Activated CD8-positive, alpha-beta memory T cell treated with anti-CD3 and anti-CD28 coated beads, Interleukin-2, amount 50 U/mL, for 24 hours (primary cell): ENCODE data around the gene RFX3.
A peak's percentile ranks its signal among the peaks of the same experiment; 100 is the strongest.

ENCODE experiments used
- DNase-seq: peaks from one replicate; pipeline ENCODE4 v3.0.0-alpha.2; 2020; ENCODE audit errors: extremely low read depth

RFX3 gene

DNA sequence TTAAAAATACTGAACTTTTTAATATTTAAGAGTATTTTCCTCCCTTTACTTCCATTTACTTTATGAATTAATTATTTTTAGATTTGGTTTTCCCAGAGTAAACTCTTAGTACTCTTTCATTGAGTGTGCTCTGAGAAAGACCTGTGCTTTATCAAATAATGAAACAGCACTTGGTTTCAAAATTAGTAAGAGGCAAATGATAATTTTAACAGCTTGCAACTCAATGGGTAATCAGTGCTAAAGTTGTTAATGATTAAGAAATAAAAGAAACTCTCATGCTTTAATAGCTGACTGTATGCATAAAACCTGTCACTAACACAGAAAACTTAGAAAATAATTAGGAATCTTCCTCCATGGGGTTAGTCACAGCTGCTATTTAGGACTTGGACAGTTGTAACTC is 244.4 kb downstream of the RFX3 start:
- DNase-seq = no peak

DNA sequence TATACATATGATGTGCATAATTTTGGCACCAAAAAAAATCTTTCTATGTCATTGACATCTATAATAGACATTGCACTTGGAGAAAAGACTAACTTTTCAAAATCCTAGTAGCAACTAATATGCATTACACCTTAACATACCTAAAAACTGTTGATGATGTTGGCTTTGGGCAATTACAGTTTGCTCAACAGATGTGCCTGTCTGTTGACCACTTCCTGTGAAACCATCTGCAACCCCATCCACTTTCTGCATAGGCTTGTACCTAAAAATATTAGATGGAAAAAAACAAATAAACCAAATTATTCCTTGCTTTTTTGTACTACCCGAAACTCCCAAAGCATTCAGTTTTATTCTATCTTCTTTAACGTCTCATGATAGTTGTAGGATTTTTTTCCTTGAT is 248.6 kb downstream of the RFX3 start:
- DNase-seq = no peak

DNA sequence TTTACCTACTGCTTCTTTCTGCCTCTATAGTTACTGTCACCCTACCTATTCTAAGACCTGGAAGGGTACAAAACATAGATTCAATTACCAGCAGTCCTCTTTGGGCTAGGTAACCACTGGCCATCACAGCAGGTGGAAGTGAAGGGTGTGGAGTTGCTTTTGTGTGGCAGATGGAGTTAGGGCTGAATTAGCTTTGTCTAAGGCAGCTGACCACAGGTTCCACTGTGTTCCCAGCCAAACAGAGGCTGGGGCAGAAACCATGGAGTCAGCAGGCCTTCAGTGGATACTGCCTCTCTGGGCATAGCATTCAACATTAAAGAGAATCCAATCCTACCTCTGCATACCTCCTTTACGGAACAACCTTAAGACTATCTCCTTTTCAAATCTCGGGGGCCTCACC is 254.2 kb downstream of the RFX3 start:
- no peak for DNase-seq

DNA sequence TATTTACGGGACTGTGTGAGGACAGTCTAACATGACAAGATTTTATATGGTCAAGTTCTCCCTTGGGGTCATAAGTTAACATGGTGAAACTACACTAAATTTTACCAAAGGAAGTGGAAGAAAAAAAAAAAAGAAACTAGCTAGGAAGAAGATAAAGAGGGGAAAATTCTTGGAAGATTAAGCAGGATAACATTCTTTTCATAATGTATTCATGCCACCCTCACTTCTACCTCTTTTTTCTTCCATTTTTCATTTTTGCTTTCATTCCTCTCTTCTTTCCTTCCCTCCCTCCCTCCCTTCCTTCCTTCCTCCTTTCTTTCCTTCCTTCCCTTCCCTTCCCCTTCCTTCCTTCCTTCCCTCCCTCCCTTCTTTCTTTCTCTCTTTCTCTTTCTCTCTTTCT is 254.6 kb downstream of the RFX3 start:
- DNase-seq = no peak

DNA sequence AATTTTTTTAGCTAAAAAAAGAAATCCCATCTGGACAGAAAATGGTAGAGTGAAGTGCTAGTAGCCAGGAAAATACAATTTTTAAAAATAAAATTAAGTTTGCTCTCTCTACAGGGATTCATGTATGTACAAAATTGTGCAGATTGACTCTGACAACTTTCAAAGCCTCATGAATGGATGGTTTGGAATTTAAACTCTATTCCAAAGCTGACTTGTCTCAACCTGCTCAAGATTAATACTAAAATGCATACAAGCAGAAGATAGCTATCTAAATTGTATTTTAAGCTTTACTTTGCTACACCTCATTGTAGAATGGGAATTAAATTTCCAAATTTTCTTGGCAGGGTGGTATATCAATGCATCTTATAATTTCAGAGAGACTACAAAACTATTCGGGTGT is 257.6 kb downstream of the RFX3 start:
- DNase-seq = no peak

DNA sequence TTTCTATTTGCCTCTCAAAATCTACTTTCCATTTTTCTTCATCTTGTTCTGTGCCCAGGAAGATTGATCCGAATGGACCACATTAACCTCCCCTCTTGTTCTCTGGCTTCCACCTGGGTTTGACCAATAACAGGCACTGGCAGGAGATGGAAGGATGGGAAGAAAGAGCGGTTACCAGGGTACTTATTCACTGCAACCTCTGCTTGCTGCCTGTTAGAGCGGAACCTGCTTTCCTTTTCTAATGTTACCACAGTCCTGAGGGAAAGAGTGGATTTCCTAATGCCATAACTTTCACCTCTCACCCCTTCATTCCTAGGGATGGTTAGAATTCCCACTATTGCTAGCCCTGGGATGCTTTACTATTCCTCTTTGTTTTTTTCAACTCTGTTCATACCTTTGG is 262.1 kb downstream of the RFX3 start:
- no peak for DNase-seq

DNA sequence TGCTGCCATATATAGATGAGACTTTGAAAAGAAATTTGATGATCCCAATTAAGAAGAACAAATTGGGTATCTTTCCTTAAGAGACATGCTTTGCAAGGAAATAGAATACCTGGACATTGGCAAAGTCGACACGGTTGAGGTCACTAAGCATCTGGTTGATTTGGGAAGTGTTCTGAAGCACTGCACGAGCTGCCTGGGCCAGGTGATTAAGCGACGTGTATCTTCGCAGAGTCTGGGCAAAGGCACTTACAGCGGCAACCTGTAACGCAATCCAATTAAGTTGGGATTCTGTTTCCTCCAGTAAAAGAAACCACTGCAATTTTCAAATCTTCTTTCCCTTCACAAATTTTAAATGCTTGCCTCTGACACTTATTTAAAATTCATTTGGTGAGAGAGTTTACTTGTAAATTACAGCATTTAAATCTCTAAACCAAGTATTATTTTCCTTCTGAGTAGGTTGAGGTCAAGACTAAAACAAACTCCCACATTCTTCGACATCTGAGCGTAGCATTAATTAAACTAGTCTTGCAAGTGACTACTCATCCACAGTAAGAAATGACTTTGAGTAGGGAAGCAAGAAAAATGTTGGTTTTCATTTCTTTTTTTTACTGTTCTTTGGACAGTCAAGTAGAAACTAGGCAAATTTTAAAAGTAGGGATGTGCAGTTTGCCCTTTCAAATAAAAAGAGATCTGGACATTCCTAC is 262.8 kb downstream of the RFX3 start:
- no peak for DNase-seq

DNA sequence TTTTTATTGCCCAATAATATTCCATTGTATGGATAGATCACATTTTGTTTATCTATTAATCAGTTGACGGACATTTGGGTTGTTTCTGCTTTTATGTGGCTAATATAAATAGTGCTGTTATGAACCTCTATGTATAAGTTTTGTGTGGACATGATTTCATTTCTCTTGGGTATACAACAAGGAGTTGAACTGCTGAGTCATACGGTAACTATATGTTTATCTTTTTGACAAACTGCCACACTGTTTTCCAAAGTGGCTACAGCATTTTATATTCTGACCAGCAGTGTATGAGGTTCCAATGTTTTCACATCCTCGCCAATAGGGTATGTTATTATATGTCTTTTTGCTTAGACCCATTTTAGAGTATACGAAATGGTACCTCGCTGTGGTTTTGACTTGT is 264.3 kb downstream of the RFX3 start:
- DNase-seq = no peak

DNA sequence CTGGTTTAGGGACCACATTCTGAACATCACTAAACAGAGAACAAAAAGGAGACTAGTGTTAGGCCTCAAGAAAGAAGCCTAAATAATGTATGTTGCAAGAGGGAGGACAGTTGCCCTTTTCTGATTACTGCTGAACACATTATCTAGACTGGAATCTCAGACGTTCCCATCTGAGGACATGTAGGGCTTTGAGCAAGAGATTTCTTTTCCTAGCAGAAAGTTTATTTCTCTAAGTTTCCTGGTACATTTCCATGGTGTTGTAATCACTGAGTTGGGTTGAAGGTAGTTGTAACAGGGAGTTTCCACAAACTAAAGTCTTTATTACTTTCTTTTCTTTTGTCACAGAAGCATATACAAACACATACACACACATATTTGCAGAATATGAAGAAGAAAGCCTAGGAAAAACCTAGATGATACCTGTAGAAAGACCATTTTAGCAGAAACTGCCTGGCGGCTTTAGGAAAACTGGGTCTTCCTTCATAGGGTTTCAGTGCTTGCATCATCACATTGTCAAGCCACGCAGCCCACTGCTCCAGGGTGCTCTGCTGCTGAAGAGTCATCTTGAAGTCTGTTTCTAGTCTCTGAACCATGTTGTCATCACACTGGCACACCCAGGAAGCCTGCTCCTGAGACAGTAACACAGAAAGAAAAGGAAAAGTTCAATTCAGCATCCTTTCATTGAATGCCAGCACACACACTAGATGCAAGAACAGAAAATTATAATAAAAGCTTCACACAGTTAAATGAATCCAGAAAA is 269.1 kb downstream of the RFX3 start:
- no peak for DNase-seq

DNA sequence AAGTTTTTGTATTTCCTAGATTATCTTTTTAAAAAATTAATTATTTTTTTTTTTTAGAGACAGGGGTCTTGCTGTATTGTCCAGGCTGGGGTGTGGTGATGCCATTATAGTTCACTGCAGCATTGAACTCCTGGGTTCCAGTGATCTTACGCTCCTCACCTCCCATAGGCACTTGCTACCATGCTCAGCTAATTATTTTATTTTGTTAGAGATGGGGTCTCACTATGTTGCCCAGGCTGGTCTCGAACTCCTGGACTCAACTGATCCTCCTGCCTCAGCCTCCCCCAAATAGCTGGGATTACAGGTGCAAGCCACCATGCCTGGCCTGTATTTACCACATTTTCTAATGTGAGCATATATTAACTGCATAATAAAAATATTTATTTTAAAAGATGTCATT is 274.5 kb downstream of the RFX3 start:
- no peak for DNase-seq

DNA sequence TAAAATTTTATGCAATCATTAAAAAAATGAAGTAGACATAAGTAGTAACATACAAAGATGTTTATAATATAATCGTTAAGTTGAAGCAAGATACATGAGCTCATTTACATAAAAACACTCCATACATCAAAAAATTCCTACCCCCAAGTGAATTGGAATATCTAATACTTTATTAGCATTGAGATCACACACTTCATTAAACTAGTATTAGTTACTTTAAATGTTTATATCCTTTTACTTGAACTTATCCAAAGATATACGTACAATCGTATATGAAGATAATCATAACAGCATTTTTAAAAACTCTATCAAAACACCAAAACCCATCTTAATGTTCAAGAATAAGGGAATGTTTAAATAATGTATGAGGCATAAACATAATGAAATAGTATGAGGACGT is 275.1 kb downstream of the RFX3 start:
- DNase-seq = no peak

DNA sequence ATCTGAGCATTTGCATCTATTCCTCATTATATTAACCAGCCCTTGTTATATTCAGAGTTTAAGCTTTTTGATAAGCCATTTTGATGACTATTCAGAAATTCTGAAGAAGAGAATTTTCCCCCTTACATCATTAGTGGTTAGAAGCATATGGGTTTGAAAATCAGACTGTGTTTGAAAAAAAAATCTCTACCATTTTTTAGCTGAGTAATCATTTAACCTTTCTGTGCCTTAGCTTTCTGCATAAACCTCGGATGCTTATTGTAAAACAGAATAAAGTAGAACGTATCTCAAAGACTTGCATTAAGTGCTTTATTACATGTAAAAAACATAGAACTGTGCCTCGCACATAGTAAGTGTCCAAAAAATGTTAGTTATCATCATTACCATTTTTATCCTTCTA is 278.6 kb downstream of the RFX3 start:
- no peak for DNase-seq

DNA sequence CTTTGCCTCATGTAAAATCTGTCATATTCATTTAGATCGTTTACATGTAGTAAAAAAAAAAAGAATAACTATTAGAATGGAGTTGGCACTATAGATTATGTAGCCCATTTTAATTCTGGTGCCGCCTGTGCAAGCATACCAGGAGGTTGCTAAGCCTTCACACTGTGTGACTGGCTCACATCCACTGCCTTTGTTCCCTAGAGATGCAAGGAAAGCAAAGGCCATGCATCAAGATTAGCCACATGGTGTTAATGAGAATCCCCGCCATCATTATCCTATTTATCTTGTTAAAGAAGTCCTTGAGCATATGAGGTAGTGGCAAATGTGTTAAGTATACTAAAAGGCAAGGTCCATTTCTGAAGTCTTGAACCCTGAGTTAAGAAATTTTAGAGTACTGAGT is 279.6 kb downstream of the RFX3 start:
- DNase-seq = no peak

DNA sequence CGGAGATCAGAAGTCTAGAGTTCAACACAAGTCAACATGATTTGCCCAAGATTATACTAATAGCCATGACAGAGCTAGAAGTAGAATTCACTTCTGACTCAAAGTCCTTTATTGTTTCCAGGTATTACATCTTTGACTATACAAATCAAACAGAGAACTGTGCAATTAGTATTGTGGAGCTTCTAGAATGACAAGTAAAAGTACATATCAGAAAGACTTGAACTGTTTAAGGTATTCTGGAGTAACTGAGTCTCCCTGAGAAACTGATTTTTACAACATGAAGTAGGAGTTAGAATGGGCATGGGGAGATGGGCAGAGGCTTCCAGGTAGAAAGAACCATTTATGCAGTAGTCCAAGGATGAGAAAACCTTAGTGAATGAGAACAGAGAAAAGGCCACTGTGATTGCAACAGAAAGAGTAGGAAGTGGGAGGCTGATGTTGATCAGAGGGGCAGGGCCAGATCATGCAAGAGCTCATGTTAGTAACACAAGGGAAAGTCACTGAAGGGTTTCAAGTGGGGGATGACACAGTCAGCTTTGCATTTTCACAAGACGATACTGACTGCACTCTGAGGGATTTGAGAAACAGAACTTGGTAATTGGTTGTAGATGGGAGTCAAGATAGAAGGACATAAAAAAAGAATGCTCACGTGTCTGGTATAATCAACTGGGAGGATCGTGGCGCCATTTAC is 280.7 kb downstream of the RFX3 start:
- no peak for DNase-seq

DNA sequence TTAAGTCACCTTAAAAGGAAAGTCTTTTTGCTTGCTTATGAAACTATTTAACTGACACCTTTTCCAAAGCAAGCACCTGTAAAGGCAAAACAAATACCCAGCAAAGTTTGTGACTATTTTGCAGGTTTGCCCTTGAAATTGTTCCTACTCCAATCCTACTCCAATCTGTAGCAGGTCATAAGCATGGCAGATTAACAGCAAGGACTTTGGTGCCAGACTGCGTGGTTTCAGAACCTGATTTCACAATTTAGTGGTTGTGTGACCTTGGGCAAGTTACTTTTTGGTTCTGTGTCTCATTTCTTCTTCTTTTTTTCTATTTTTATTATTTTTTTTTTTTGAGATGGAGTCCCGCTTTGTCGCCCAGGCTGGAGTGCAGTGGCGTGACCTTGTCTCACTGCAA is 282.1 kb downstream of the RFX3 start:
- no peak for DNase-seq

DNA sequence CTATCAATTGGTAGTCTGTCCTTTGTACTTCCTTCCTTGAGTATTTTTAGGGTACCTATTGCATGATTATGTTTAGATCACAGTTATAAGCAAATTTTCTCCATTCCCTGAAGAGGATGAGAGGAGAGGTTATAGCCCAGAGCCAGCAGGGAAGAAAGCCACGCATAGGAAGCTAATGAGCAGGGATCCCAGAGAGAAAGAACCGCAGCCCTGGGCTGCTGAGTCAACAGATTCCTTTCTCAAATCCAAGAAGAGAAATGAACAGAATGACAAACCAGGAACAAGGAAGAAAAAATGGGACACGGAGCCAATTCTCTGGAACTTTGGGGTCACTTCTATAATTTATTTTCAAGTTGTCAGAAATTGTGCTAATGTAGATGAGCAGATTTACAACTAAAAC is 284.5 kb downstream of the RFX3 start:
- no peak for DNase-seq

DNA sequence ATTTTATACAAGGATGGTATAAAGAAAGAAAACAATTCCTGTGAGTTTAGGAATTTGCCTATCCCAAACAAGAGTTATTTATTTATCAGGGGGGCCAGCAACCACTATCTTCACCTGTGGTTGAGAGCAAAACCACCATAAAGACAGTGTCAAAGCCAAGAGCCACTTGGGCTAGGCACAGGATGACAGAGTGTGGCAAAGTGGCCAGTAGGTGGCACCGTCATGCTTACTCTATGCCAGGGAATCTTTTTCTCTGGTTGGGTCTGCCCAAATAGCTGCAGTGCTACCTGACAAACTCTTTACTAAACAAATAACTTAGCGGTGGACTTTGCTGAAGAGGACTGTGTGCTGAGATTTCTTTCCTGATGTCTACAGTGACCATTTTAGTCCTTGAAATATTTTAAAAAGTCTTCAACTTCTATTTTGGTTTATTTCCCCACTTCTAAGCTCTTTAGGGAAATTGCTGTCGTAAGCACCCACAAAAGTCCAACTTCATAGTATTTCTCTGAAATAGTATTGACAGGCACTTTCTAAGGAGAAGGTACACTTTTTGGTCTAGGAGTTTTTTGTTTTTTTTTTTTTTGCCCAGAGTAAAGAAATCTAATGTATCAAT is 285.0 kb downstream of the RFX3 start:
- DNase-seq = peak; percentile 9

DNA sequence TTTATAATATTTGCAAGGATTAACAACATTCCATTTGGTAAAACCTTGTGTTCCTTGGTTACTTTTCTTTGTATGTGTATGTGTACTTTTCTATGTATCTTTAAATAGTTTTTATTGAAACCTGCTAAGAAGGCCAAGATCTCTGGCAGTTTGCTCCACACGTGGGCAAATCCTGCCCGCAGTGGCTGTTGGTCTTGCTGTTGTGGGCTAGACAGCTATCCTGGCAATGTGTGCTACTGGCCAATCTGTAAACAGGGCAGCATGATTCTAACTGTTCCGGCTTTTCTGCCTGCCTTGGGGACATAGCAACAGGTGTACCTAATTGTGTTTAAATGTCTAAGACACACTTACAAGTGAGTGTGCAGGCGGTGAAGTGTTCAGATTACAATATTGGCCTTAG is 286.6 kb downstream of the RFX3 start:
- no peak for DNase-seq

DNA sequence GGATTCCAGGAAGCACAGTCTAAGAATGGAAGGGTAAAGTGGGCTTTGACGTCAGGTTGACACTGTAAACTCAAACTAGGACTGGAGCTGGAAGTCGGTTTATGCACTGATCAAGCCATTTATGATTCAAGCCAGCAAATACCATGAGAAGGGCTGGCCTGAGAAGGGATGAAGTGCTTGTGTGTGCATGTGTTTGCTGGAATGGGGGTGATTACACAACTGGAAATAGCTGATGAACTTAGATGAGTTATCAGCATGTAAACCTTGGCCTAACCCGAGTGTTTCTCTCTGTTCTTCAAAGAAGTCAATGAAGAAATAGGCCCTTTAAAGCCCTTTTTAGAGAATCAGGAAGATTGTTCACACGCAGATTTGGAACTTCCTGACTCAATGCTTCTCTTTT is 287.6 kb downstream of the RFX3 start:
- no peak for DNase-seq

DNA sequence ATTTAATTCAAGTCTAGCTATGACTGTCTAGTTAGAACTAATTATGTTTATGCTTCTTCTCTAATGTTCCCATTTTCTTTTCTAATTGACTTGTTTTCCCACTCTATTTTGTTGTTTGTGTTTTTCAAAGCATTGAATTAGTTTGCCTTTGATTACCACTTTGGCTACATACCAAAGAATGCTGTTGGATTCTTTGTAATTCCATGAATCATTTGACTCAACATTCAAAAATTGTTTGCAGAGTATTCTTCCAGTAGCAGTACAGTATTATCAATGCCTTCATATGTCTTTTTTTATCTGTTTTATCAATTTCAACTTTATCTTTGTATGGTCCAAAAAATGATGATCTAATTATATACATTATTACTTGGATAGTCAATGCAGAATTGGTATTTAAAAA is 288.7 kb downstream of the RFX3 start:
- DNase-seq = no peak

DNA sequence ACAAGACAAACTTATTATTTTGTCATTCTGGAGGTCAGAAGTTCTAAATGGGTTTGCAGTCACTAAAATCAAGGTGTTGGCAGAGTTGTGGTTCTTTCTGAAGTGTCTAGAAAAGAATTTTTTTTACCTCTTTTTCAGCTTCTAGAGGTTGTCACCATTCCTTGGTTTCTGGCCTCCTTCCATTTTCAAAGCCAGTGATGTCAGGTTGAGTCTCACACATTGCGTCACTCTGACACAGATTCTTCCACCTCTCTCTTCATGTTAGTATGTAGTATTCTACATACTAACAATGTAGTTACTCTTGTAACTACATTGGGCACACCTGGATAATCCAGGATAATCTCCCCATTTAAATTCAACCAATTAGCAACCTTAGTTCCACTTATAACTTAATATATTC is 290.3 kb downstream of the RFX3 start:
- no peak for DNase-seq

DNA sequence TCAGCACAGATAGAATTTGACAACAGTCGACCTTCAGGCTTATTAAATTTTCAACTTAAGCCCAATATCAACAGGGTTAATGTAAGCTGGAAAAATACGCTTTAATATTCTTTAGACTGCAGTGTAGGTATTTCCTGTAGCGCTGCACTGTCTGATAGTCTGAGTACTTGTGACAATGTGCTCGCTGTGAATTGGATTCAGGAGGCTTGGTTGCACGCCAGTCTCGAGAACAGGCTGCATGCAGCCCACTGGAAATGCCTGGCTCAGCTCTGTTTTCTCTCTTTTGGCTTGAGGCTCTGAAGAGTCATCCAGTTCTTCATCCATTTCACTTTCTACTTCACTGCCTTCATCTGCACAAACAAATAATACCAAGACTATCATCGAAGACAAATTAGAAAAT is 300.9 kb downstream of the RFX3 start:
- no peak for DNase-seq

DNA sequence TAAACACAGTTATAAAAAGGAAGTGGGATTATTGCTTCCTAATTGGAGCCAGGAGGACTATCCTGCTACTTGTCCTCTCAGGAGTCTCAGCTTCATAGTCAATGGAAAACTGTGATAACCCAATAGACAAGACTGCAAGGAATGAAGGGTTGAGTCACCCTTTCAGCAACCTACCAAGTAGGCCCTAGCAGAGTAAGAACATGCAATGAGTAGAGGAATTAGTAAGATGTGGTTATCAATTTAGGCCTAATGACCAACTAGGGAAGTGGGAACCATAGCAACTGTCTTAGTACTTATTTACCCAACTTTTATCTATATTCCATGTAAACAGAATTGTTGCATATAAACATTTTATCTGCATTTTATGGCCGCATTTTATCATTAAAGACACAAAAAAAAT is 310.1 kb downstream of the RFX3 start:
- no peak for DNase-seq
